Stimulated activated CD8-positive, alpha-beta memory T cell treated with anti-CD3 and anti-CD28 coated beads, Interleukin-12 subunit alpha, Interleukin-12 subunit beta, amount 100 ng/mL, for 1 hour (primary cell): ENCODE data around the gene NPPC.
"Not testable (repeated sequence)": the region's sequence is repeated elsewhere in the genome, so short reads cannot be mapped to it uniquely, and the experiment has no call there.

Source experiments
- DNase-seq: peaks from one replicate; pipeline ENCODE4 v3.0.0-alpha.2; 2020; ENCODE audit warnings: low read depth

Gene NPPC

DNA sequence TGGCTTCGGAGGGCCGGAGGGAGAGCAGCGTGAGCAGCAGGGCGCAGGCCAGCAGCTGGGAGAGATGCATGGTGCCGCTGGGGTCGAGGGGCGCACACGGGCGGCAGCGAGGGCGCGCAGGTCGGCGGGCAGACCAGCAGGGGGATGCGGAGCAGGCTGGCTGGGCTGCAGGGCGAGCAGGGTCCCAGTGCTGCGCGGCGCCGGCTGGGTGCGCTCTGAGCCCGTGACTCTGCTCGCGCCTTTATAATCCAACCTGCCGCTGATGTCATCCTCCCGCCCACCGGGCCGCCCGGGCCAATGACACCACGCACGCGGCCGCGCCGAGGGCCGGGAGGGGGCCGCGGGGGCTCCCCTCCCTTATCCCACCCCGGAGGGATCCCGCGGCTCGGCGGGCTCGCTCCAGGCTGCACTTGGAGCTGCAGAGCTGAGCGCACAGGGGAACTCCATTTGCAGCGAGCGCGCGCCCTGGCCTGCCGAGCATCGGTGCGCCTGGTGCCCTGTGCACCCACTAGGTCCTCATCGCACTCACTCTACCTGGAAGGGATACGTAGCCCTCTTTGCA, at the start of gene NPPC:
NPPC (minus strand) TSS at position 217 of the 562 bp plus-strand sequence; CDS start at position 70, 147 bp downstream.
- peak; percentile 19 for DNase-seq

DNA sequence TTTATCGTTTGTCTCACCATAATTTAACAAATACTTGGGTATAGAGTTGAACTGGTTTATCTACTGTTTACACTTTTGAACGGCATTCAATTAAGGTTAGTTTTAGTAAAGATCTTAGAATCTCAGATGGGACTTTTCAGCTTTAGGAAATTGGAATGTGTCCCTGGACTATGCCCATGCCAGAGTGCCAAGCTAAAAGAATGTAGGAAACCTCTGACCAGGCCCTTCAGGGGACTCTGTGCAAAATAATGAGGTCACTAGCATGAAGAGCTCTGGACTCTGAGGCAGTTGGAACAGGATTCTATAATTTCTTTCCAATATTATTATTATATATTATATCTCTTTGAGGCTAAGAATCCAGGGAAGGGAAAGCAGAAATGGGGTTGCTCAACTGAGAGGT, 48.8 kb upstream of the NPPC start:
- DNase-seq, result no peak

GRCh38 chr2:231970461-231970860, 44.3 kb upstream of the NPPC start:
- DNase-seq, result no peak

GRCh38 chr2:231968820-231969219, 42.6 kb upstream of the NPPC start:
- no peak for DNase-seq

GRCh38 chr2:231966886-231967285, 40.7 kb upstream of the NPPC start:
- no peak for DNase-seq

GRCh38 chr2:231965102-231965501, 38.9 kb upstream of the NPPC start:
- no peak for DNase-seq

DNA sequence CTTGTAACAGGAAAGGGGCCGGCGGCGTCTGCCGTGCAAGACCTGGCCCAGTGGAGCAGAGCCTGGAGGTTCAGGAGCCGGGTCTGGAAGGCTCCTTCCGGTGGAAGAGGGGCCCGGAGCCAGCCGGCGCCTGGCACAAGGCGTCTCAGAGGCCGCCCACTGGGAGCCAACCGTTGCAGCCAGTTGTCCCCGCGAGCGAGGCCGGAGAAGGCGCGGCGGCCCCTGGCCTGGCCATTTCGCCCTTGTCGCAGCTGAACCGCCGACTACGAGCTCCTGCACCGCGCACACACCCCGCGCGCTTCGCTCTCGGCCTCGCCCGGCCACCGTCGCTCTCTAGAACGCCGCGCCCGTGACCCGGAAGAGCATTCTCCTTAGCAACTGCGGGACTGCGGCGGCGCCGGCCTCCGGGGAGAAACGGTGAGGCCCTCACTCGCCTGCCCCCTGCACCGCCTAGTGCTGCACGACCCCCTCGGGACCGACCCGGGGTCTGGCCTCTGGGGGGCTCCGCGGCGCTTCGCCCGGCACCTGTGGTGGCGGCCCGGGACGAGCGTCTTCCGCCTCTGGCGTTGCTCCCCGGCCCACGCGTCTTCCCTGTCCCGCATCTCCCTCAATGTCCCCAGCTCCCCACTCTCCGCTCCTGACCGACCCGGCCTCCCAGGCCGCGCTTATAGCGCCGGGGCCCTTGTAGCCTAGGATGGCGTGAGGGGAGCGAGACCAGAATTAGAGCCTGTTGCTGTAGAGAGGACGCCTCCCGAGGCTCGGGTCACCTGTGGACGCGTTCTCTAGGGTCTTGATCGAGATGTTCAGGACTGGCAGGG, 35.4 kb upstream of the NPPC start, which contains the start of gene DIS3L2:
DIS3L2 (plus strand) TSS at position 365 of the 818 bp plus-strand sequence. CDS start 53,215 bp downstream, outside the sequence.
- DNase-seq, result peak; percentile 54

GRCh38 chr2:231960810-231961348, 34.7 kb upstream of the NPPC start:
- DNase-seq, result no peak

DNA sequence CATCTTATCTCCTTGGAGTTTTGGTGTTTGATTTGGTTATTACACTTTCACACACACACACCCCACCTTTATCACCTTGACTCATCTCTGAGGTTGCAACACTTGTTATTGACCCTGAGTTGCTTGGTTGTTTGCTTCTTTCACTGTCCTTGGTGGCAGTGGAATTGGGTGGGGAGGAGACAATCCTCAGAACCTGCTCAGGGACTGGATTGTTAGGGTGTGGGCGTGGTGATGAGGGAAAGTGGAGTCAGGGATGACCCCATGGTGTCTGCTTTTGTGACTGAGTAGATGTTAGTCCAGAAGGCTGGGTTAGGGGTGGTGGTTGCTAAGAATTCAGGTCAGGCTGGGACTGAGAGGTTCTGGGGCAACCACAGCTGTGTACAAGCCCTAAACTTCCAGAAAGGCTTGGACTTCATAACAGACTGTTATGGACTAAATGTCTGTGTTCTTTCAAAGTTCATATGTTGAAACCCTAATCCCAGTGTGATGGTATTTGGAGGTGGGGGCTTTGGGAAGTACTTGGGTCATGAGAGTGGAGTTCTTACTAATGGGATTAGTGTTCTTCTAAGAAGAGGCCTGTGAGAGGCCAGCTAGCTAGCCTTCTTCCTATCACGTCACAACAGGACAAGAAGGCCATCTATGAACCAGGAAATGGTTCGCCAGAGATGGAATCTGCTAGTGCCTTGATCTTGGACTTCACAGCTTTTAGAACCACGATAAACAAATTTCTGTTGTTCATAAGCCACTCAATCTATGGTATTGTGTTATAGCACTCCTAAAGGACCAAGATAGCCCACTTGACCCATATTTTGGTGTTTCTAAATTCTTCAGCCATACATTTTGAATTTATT, 31.9 kb upstream of the NPPC start:
- DNase-seq, result no peak

DNA sequence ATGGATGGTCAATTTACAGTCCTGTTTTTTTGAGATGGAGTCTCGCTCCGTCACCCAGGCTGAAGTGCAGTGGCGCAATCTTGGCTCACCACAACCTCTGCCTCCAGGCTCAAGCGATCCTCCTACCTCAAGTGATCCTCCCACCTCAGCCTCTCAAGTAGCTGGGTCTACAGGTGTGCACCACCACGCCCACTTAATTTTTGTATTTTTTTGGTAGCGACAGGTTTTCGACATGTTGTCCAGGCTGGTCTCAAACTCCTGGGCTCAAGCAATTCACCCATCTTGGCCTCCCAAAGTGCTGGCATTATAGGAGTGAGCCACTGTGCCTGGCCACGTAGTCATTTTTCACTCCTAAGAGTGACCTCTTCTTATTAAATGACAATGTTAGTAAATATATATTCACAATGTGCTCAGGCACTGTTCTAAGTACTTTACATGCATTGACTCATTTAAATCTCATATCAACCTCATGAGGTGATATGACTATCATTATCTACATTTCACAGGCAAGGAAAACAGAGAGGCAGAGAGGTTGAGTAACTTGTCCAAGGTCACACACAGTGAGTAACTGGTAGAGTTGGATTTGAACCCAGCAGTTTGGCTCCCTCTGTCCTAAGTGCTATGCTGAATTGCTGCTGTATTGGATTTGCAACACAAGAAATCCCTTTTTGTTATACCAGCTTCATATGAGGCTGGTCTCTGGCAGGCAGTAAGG, 29.7 kb upstream of the NPPC start:
- DNase-seq, result no peak

GRCh38 chr2:231951452-231952035, 25.3 kb upstream of the NPPC start:
- DNase-seq, result no peak

GRCh38 chr2:231947694-231948093, 21.5 kb upstream of the NPPC start:
- DNase-seq, result no peak

DNA sequence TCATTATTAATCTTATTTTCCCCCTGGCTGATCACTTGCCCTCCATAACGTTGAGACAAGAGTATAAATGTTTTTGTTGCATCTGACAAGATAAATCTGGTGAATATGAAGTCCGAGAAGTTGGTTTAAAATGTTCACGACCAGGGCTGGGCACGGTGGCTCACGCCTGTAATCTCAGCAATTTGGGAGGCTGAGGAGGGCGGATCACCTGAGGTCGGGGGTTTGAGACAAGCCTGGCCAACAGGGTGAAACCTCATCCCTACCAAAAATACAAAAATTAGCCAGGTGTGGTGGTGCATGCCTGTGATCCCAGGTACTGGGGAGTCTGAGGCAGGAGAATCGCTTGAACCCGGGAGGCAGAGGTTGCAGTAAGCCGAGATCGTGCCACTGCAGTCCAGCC, 20.9 kb upstream of the NPPC start:
- DNase-seq, result not testable (repeated sequence)

- no peak for DNase-seq
Observed at GRCh38 chr2:231946241-231946814, 20.1 kb upstream of the NPPC start.

- no peak for DNase-seq
Observed at GRCh38 chr2:231942180-231942579, 16.0 kb upstream of the NPPC start.

DNA sequence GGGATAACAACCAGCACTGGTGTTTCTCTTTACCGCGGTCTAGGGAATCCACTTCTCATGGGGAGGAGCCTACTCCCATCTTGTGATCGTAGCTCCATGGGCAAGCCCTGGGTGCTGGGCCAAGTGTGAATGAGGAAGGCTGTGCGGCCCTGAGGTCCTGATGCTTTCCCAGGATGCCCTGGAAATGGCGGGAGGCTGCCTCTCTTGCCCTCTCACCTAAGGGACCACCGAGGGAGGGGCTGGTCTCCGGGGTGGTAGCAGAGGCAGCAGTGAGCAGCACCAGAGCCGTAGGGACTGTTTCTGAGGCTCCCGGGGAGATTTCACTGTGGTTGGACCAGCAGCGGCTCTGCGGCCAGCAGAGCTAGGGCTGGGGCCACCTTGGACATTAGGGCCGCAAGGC, 15.5 kb upstream of the NPPC start:
- DNase-seq, result no peak

DNA sequence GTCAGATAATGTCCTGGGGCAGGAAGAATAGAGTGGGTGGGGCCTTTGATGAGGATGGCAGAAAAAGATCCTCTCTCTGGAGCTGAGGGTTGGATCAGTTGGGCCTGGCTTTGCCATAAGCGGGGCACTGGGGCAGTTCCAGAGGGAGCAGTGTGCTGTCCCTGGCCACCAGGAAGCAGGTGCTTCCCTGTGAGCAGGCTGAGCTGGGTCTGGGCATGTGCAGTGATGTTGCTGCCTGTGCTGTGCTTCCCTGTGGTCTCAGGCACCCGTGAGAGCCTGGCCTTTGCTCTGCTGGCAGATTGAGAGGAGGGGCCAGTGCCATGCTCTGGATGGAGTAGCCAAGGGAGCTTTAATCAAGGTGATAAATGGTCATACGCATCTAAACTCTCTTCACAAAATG, 14.6 kb upstream of the NPPC start:
- no peak for DNase-seq

DNA sequence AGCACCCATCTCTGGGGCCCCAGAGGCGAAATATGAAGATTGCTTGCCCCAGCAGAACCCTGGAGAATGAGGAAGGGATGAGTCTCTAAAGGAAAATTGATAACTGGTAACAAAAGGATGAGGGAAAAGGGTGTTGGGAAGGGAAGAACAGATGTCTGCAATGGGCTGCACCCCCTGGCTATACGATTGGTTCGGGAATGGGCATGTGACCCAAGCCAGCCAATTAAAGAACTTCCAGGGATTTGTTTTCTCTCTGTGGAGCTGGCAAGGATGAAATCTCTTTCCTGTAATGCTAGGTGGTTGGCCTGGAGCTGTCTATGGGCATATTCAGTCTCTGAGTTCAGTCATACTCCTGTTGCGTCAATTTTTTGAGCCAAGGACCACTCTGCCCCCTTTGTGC, 12.8 kb upstream of the NPPC start:
- no peak for DNase-seq

DNA sequence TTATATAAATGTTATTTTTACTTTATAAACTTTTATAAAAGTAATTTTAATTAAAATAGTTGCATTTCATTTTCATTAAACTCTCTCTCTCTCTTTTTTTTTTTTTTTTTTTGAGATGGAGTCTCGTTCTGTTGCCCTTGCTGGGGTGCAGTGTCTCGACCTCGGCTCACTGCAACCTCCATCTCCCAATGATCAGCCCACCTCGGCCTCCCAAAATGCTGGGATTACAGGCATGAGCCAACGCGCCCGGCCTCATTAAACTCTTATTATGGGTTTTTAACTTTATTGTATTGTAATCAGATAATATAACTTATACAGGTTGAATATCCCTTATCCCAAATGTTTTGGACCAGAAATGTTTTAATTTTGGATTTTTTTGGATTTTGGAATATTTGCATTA, 10.9 kb upstream of the NPPC start:
- DNase-seq, result no peak

- DNase-seq, result no peak
Observed at GRCh38 chr2:231936491-231936890, 10.3 kb upstream of the NPPC start.

DNA sequence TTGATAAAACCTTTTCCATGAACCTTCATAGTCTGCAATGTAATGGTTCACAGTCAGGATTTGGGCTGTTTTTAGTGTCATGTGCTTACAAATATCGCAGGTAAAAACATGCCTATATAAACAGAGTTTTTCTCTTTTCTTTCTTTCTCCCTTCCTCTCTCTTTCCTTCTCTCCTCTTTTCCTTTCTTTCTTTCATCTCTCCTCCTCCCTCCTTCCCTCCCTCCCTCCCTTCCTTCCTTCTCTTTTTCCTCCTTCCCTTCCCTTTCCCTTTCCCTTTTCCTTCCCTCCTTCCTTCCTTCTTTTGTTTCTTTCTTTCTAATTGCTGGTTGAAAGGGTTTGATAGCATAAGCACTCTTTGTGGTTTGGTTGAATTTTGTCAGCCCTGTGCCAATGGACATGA, 9.6 kb upstream of the NPPC start:
- no peak for DNase-seq
